HG02973 (cell line): ENCODE results near the gene RNF11.

ENCODE experiments used
- ATAC-seq: cut with Tn5 transposase; IDR thresholded peaks from one replicate; pipeline ENCODE4 v1.9.1; 2021; ENCODE audit warnings: moderate library complexity; ENCODE audit not compliant: unreplicated experiment

Gene RNF11

DNA sequence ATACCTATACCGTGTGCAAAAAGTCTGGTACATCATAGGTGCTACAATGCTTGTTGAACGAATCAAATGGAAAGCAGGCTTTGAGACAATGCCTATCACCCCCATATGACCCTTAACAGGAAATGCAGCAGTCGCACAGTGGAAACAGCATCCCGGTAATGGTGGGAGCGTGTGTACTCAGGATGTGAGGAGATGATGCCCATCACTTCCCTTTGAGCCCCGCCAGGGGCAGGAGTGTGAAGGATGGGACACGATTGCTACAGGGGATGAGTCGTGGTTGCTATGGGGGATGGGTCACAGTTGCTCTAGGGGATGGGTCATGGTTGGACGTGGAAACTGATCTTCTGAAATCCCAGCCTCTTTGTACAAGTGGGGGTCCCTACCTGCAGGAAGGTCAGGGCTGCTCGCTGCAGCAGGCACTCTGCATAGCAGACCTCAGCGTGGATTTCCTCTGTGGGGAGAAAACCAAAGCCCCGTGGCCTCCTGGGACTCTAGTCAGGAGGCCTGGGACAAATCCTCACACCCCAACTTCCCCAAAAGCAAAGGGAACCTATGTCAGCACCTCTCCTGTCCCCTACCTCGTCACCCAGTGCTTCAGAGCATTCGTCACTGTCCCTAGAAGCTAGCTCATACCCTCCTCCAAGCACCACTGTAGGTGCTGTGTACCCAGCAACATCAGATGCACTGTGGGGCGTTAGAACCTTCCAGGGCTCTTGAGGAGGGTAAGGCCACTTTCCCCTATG lies 75.0 kb downstream of the RNF11 start:
- no peak for ATAC-seq

DNA sequence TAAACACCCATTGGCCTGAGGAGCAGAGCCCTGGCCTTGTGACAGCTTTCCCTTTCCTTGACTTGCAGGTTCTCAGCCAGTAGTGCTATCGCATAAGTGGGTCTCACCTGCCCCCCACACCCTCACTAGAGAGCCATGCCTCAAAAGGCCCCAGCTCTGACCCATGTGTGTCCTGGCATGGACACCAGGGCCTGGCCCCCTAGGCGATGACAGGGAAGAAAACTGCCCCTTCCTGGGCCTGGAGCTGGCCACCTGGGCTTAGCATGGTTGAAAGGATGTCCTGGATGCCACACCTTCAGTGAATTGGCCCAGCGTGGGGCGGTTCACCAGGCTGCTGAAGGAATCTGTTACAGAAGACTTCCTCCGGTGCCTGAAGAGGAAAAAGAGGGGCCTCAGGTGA lies 75.8 kb downstream of the RNF11 start:
- ATAC-seq, result no peak

DNA sequence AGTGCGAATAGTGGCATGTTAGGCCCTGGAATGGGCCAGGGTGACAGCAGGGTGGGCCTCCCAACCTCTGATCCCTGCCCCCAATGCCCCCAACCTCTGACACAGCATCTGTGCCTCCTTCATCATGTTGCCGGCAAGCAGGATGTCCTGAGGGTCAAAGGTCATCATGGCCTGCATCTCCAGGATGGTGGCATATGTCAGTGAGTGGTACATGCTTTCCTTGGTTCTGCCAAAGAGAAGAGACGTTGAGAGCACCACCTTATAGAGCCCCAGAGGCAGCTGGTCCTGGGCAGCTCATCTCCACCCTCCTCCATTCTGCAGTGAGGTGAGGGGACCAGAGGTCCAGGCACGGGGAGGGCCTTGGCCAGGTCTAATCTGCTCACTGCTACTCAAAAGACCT lies 76.6 kb downstream of the RNF11 start:
- no peak for ATAC-seq

DNA sequence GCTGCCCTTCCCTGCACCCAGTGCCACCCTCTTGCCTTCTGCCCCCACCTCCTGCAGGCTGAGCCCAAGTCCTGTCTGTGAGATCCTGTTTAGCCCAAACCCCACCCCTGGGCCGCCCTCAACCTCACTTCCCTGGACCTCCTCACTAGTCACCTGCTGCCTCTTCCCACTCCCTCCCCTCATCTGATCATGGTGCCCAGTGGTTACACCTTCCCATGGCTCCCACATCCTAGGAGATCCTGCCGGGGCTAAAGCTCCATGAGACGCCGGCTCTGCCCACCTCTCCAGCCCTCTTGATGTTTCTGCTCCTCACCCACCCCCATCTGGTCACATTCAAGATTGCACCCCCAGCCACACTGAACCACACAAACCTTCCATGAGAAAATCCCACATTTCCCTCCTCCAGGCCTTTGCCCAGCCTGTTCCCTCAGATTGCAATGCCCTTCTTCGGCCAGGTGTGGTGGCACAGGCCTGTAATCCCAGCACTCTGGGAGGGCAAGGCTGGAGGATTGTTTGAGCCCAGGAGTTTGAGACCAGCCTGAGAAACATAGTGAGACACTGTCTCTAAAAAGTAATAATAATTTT lies 77.3 kb downstream of the RNF11 start:
- no peak for ATAC-seq

DNA sequence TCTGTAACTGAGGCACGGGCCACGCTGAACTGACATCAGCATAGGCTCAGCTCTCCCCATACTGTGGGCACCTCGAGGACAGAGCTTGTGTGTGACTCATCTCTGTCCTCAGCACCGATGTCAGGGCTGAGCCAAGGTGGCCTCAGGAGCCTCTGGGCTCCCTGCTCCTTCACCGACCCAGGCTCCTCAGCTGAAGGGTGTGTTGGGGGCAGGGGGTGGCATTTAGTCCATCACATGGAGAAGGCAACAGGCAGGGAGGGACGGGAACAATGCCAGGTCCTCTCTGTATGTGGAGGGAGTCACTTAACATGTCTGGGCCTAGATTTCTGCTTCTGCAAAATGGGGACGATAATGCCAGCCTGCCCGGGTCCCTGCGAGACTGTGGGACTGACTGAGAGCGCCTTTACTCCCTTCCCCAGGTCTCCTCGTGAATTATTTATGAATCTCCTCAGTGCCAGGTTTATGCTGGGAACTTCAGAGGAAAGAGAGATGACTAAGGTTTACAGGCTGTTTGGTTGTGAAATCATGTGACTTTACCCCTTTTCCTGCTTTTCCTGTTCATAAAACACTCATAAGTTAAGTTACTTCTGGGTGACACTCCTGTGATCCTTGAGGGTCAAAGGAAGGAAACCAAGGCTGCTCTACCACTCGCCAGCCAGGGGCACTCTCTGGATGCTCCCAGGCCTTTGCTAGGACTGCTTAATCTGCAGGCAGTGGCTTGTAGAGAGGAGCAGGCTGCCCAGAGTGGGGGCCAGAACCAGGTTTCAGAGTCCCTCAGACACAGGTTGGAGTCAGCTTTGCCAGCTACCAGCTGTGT lies 78.1 kb downstream of the RNF11 start:
- ATAC-seq, result no peak

DNA sequence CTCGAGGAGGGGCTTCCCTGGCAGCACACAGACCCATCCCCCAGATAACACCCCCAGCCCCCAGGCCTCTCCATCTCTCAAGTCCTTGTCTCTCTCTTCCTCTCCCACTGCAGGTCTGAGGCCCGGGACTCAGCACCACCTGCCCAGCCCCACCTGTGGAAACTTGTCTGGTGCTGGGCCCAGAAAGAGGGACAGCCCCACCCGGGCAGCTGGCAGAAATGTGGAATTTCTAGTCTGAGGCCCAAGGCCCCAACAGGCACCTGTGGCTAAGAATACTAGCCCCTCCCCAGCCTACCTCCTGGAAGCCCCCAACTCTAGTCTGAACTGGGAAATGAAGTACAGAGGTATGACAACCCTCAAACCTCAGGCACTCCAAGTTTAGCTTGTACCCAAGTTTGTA lies 78.9 kb downstream of the RNF11 start:
- no peak for ATAC-seq

DNA sequence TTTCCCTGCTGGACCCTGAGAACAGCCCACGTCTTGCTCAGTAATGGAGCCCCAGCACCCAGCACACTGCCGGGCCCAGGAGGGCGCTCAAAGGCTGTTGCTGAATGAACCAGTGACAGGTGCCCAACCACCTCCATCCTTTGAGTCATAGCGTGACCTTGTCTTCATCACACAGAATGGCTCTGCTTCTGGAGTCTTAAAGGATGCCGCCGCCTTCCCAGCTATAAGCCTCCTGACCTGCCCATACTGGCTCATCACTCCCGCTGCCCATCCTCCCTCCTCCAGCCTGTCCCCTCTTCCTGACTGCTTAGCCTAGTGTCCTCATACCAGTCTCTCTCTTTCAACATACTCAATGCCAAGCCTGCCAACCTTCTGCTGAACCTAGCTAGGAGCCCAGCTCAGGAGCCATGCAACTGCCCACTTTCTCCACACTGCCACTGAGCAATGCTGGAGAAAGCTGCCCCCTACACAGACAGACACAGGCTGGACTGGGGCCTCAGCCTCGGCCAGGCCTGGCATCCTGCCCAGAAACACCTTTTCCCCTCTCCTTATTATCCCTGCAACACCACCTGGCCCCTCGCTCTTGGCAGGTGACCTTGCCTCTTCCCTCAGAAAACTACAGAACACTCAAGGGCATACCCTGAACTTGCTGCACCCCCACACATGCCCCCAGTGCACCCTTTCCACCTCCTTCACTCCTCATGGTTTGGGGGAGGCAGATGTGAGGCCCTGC lies 80.2 kb downstream of the RNF11 start:
- ATAC-seq, result no peak

DNA sequence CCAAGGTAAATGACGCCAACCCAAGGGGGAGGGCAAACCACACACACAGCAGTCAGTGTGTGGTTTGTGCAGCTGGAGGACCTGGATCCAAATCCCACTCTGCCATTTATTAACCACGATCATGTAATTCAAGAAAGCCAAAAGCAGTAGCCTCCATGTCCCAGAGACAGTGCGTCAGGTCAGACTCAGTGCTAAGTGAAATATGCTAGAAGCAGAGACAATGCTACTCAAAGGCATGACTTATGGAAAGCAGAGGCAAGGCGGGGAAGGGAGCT lies 80.7 kb downstream of the RNF11 start:
- no peak for ATAC-seq

DNA sequence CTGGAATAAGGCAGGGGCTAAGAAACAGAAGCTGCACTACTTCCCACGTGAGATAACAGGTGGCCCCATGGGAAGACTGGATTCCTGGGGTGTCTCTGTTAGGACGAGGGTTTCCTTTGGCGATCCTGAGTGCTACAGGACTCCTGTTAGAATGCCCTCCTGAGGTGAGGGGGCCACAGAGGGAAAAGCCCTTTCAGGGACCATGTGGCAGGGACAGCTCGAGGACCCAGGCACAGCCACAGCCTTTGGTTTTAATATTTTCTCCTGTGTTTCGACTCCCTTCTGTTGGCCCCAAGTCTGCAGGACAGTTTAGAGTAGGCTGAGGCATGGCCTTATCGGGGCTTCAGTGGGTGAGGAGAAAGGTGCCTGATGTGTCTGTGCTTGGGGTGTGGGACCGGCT lies 81.7 kb downstream of the RNF11 start:
- no peak for ATAC-seq

DNA sequence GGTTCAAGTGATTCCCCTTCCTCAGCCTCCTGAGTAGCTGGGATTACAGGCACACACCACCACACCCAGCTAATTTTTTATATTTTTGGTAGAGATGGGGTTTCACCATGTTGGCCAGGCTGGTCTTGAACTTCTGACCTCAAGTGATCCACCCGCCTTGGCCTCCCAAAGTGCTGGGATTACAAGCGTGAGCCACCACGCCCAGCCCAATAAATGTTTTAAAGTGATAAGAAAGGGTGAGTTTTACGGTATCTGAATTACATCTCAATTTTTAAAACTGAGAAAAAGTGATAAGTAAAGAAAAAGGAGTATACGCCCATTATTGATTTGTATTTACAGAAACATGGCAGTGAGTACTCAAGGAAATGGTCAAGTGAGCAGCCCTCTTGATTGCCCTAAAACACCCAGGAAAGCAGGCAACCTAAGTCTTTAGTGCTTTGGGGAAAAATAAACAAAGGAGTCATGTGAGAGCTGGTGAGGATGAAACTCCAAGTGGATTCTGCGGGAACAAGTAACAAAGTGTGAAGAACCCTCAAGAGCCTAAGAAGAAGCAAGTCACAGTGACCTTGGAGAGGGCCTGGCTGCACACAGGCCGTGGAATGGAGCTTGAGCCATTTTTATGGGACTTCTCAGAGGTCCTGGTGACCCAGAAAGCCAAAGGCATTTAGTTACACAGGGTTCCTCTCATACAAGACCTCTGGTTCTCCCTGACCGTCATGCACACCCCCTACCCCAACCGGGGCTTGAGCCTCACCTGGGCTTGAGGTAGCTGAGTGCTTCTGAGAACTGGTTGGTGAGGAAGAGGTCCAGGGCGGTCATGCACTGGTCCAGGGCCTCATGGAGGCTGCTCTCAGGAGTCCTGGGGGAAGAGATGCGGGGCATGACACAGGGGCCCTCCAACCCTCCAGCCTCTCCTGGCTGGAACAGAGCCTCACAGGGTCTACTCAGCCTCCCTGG lies 85.2 kb downstream of the RNF11 start:
- no peak for ATAC-seq

DNA sequence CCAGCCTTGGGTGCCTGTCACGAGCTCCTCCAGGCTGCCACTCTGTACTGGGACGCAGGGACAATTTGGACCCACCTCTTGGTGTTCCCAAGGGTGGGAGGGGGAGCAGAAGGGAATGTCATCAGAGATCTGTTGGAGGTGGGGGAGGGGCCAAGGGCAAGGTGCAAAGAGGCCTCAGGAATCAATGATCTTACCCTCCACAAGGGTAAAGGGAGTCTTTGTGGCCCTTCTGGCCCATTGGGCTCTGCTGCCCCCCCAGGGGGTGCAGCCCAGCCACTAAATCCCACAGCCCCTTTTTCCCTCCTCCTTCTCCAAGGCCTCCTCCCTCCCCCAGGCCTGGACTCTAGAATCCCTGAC lies 85.8 kb downstream of the RNF11 start:
- no peak for ATAC-seq

DNA sequence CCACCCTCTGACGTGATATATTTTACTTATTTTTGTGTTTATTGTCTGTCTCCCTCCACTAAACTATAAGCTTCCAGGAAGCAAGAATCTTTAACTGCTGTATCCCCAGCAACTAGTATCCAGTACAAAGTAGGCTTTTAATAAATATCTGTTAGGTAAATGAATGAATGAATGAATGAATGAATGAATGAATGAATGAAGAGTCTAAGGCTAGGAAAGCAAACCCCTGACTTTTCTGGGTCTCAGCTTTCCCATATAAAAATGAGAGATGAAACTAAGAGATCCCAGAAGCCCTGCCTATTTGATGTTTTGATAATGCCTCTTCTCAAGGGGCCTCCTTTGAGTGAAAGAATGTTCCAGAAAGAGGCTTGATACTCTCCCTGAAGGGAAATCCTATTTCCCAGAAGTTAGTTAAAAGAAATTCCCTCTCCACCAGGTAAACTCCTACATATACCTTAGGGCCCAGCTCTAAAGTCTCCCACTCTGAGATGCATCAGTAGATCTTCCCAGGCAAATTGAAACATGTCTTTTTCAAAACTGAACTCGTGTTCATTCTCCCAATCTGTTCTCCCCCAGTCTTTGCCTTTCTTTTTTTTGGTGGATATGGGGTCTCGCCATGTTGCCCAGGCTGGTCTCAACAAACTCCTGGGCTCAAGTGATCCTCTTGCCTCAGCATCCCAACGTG lies 86.5 kb downstream of the RNF11 start:
- ATAC-seq, result no peak
